ENCODE measurements around the gene ROPN1L. TPM values are rescaled to one million over a fixed set of nuclear protein-coding genes. Genes with fewer than 3 reads are reported as not detected.

Gene ROPN1L
- total RNA-seq, 2 experiments from 2014 or later = not detected

DNA sequence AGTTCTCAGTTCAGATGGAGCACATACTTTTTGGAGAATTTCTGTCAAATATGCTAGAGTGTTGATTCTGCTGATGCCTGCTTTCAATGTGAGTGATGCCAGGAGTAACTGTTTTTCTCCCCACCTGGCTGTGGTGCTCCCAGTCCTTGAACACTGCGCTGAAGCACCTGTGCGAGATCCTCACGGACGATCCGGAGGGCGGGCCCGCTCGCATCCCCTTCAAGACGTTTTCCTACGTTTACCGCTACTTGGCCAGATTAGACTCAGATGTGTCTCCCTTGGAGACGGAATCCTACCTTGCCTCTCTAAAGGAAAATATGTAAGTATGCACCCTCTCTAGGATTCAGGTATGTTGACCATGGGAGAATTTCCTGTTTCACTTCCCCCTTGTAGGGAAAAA is 19.4 kb downstream of the ROPN1L start:
- Mint-ChIP-seq H3K4me3 (no peak overlapping the region), H3K36me3 (no peaks in the 10 kb centered on the region), H3K27me3 (no peaks in the 10 kb centered on the region), H3K4me1 (ENCODE audit: low read depth) (no peaks in the 10 kb centered on the region), H3K9me3 (no peaks in the 10 kb centered on the region), H3K27ac (no peak overlapping the region)
- intact Hi-C loops (cut with micrococcal nuclease) = no loop called here
- CTCF ChIA-PET = no interaction called here
- DNase-seq = no peak
- POLR2A ChIA-PET = no interaction called here

DNA sequence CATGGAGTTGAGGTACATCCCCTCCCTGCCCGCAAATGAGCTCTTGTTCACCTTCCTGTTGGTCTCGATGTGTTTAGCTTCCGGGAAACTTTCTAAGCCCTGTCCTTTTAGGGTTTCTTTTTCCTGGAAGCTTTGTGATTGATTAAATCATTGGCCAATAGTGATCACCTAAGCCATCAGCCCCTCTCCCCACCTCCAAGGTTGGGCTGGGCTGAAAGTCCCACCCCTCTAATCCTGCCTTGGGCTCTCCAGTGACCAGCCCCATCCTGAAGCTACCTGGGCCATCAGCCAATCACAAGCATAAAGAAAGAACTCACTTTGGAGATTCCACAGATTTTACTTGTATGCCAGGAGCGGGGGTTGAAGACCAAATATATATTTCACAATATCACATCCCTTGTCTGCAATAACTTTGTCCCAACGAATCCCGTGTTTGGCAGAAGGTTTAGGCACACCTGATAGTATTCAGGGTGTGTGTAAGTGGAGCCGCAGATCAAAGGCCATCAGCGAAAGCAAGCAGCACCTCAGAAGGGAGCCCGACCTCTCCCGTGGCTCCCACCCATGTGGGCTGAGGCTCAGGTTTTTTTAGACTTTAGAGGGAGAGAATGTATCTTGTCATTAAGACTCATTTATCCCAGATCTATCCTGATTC is 20.4 kb downstream of the ROPN1L start:
- Mint-ChIP-seq H3K4me3 (no peak overlapping the region), H3K36me3 (no peaks in the 10 kb centered on the region), H3K27ac (no peak overlapping the region), H3K4me1 (ENCODE audit: low read depth) (no peaks in the 10 kb centered on the region), H3K9me3 (no peaks in the 10 kb centered on the region), H3K27me3 (no peaks in the 10 kb centered on the region)
- no peak for DNase-seq
- ChIA-PET POLR2A (no interaction called here), CTCF (interaction anchor here (1.1 kb wide), 1 partner anchor 10 kb away, joined by 4 read pairs; no protein-coding TSS in a partner anchor)
- intact Hi-C loops (cut with micrococcal nuclease) = no loop called here

DNA sequence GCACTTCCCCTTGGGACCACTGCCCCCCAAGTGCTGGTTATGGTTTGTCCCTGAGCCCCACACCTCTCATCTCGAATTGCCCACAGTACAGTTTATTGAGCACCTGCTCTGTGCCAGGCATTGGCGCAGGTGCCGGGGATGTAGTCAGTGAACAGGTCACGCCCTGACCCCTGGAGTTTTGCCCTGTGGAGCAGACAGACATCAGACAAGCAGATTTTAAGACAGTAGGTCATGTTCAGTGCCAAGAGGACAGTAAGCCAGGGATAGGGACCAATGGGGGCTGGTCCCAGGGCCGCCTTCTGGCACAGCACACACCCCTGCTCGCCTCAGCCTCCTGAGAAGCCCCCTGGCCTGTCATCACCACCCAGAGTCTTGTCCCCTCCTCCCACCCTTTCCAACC is 21.9 kb downstream of the ROPN1L start:
- H3K9me3 Mint-ChIP-seq = no peaks in the 10 kb centered on the region
- no peak for DNase-seq
- H3K4me3 Mint-ChIP-seq = no peak overlapping the region
- ChIA-PET POLR2A (no interaction called here), CTCF (no interaction called here)
- intact Hi-C loops (cut with micrococcal nuclease) = no loop called here
- H3K4me1 Mint-ChIP-seq (ENCODE audit: low read depth) = peaks cover 6% of the 10 kb centered on the region
- no peaks in the 10 kb centered on the region for H3K27me3 Mint-ChIP-seq
- H3K27ac Mint-ChIP-seq = no peak overlapping the region
- no peaks in the 10 kb centered on the region for H3K36me3 Mint-ChIP-seq

DNA sequence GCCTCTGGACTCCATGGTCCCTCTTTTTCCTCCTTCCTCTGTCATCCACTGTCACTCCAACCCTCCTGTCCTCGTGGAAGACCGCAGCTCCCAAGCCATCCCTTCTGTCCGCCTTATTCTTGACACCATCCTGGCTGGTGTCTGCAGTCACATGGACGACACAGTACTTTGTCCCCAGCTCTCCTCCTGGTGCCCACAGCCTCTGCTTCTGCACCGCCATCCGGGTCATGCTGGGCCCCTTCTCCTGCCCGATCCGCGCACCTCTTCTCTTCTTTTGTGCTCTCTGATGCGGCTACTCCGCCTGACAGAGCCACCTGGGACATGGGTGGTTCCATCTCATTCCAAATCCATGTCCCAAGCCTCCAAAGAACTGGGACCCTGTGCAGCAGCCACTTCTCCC is 22.5 kb downstream of the ROPN1L start:
- intact Hi-C loops (cut with micrococcal nuclease) = no loop called here
- CTCF ChIA-PET = no interaction called here
- Mint-ChIP-seq H3K4me1 (ENCODE audit: low read depth) (peaks cover 6% of the 10 kb centered on the region), H3K27me3 (no peaks in the 10 kb centered on the region), H3K9me3 (no peaks in the 10 kb centered on the region), H3K36me3 (no peaks in the 10 kb centered on the region), H3K4me3 (no peak overlapping the region), H3K27ac (no peak overlapping the region)
- DNase-seq = no peak
- POLR2A ChIA-PET = no interaction called here

DNA sequence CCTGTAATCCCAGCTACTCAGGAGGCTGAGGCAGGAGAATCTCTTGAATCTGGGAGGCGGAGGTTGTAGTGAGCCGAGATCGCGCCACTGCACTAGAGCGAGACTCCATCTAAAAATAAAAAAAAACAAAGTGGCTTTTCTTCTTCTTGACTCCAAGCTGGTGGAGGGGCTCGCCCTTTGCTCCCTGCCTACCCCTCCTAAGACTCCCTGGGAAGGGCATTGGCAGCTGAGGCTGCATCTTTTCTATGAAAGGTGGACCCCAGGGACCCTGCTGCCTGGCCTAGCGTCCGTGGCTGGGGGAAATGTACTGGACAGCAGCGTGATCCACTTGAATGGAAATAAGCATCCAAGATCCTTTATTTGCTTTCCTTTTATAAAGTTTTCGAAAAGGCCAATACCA is 24.0 kb downstream of the ROPN1L start:
- CTCF ChIA-PET = interaction anchor here (0.6 to 1.0 kb wide), 2 partner anchors 10 to 522 kb away, joined by 3 read pairs; no protein-coding TSS in a partner anchor
- intact Hi-C loops (cut with micrococcal nuclease) = no loop called here
- Mint-ChIP-seq H3K4me1 (ENCODE audit: low read depth) (peaks cover 6% of the 10 kb centered on the region), H3K27me3 (no peaks in the 10 kb centered on the region), H3K36me3 (no peaks in the 10 kb centered on the region), H3K9me3 (no peaks in the 10 kb centered on the region), H3K4me3 (no peak overlapping the region), H3K27ac (no peak overlapping the region)
- no peak for DNase-seq
- POLR2A ChIA-PET = no interaction called here

DNA sequence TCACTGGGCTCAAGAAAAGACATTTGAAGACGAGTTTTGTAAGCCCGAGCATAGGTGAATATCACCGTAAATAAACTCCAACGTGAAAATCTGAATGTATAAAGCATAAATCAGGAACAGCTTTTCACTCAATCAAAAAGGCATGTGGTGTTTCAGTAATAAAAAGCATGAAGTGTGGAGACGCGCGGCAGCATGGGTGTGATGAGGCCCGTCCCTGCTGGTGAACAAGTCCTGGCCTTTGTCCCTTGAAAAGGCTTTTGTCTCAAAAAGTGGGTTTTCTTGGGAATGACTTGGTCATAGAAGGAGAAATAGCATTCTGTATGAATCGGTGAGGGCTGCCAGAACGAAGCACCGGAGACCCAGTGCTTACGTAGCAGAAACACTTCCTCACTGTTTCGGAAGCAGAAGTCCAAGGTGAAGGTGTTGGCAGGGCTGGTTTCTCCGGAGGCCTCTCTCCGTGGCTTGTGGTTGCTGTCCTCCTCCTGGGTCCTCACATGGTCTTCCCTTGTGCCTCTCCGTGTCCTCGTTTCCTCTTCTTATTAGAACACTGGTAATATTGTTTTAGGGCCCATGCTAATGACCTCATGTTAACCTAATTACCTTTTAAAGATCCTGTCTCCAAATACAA is 24.9 kb downstream of the ROPN1L start:
- intact Hi-C loops (cut with micrococcal nuclease) = no loop called here
- ChIA-PET CTCF (interaction anchor here (1.0 kb wide), 1 partner anchor 11 kb away, joined by 3 read pairs; no protein-coding TSS in a partner anchor), POLR2A (no interaction called here)
- Mint-ChIP-seq H3K4me1 (ENCODE audit: low read depth) (peaks cover 6% of the 10 kb centered on the region), H3K27me3 (no peaks in the 10 kb centered on the region), H3K9me3 (no peaks in the 10 kb centered on the region), H3K36me3 (no peaks in the 10 kb centered on the region), H3K4me3 (no peak overlapping the region), H3K27ac (no peak overlapping the region)
- no peak for DNase-seq

DNA sequence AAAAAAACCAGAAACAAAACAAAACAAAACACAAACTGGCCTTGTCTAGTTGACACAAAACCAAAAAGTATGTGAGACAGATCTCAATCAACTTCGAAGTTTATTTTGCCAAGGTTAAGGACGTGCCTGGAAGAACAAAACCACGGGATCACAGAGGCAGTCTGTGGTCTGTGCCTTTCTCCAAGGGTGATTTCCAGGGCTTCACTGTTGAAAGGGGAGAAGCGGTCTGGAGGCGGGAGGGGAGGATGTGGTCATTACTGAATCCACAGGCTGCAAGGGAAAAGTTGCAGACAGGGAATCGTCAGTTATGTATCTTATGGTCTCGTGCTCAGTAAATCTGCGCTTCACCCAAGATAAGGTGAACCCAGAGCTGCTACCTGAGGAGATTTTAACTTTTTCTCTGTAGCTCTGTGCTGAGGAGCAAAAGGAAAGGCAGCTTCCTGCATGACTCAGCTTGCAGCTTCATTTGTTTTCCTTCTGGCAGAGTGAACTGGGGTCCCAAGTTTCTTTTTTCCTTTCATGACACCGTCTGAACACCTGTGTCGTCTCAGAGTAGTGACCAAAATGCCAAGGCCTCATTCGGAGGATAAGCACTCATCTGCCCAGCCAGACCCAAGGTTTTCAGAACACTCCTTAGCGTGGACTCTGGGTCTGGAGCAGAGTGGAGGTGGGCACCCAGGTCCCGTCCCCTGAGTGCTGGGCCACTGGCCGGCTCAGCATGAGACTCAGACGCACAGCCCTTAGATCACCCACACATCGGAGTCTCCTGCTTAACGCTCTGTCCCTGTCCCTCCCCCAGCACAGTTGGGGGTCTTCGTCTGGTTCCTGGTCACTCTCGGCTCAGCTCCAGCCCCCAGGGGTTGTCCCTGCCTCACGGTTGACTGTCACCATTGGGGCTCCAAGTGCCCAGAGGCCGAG is 25.9 kb downstream of the ROPN1L start:
- CTCF ChIA-PET = interaction anchor here (1.0 kb wide), 1 partner anchor 161 kb away, joined by 4 read pairs; no protein-coding TSS in a partner anchor
- H3K36me3 Mint-ChIP-seq = no peaks in the 10 kb centered on the region
- no peaks in the 10 kb centered on the region for H3K27me3 Mint-ChIP-seq
- no peaks in the 10 kb centered on the region for H3K9me3 Mint-ChIP-seq
- no peak overlapping the region for H3K4me3 Mint-ChIP-seq
- intact Hi-C loops (cut with micrococcal nuclease) = no loop called here
- DNase-seq = no peak
- H3K4me1 Mint-ChIP-seq (ENCODE audit: low read depth) = peaks cover 6% of the 10 kb centered on the region
- H3K27ac Mint-ChIP-seq = no peak overlapping the region
- POLR2A ChIA-PET = no interaction called here

DNA sequence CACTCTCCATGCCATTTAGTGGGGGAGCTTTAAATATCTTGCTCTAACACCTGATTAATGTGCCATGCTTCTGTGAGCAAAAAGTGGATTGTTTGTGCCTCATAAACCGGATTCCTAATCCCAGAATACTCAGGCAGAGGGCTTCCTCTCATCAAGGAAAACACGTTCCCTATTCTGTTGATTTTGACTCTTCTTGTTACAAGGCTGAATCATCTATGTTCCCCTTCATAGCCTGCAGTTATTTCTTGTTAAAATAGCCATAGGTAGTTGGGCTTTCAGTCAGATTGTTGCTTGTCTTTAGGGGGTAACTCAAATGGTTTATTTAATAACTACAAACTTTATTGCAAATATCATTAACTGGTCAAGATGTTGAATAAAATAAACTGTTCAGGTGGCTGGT is 26.6 kb downstream of the ROPN1L start:
- ChIA-PET POLR2A (no interaction called here), CTCF (interaction anchor here (1.0 kb wide), 1 partner anchor 160 kb away, joined by 4 read pairs; no protein-coding TSS in a partner anchor)
- Mint-ChIP-seq H3K9me3 (no peaks in the 10 kb centered on the region), H3K27ac (no peak overlapping the region), H3K27me3 (no peaks in the 10 kb centered on the region), H3K4me1 (ENCODE audit: low read depth) (peaks cover 6% of the 10 kb centered on the region), H3K4me3 (no peak overlapping the region), H3K36me3 (no peaks in the 10 kb centered on the region)
- intact Hi-C loops (cut with micrococcal nuclease) = no loop called here
- no peak for DNase-seq

DNA sequence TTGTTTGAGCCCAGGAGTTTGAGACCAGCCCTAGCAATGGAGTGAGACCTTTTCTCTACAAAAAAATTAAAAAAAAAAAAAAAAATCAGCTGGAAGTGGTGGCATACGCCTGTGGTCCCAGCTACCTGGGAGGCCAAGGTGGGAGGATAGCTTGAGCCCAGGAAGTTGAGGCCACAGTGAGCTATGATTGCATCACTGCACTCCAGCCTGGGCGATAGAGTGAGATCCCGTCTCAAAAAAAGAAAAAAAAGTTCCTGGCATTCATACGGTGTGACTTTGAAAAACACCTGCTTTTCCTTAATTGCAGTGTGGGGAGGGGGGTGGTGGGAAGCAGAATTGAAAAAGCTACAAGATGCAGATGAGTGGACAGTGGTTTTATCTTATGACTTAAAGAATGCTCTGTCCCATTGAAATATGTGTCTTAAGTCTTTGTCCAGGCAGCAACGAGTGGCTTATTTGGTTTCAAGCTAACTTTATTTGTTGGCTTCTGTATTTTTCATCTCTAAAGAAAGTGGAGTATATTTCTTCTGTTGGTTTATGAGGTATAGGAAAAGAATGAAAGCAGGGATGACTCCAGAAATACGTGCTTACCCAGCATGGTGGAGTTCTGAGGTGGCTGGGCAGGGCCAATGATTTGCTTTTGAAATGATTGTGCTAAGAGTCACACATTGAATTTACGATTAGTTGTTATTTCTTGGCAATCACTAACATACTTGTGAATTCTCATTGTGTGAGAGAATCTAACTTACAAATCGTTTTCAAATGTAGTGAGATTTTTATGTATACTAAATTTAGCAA is 27.8 kb downstream of the ROPN1L start:
- intact Hi-C loops (cut with micrococcal nuclease) = no loop called here
- ChIA-PET CTCF (no interaction called here), POLR2A (no interaction called here)
- Mint-ChIP-seq H3K27me3 (no peaks in the 10 kb centered on the region), H3K4me3 (no peak overlapping the region), H3K4me1 (ENCODE audit: low read depth) (peaks cover 6% of the 10 kb centered on the region), H3K36me3 (no peaks in the 10 kb centered on the region), H3K9me3 (peaks cover under 1% of the 10 kb centered on the region), H3K27ac (no peak overlapping the region)
- DNase-seq = no peak

DNA sequence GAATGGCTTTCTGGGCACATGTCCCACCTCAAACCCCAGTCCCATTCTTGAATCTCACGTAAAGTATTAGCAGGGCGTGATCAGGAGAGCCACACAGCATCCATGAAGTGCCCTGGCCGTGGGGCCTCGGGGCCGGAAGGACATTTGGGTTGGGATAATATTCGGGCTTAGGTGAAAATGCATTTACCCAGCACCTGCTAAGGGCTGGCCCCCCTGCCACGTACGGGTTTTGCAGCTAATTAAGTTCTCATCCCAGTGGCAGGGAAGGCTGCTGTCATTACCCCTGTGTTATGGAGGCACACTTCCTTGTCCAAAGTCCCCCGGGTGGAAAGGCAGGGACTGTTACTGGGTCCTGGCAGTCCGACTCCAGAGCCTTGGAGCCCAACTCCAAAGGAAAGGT is 29.0 kb downstream of the ROPN1L start:
- H3K9me3 Mint-ChIP-seq = peaks cover 9% of the 10 kb centered on the region
- no peak for DNase-seq
- H3K4me3 Mint-ChIP-seq = no peak overlapping the region
- H3K27ac Mint-ChIP-seq = no peak overlapping the region
- ChIA-PET POLR2A (no interaction called here), CTCF (no interaction called here)
- intact Hi-C loops (cut with micrococcal nuclease) = no loop called here
- H3K27me3 Mint-ChIP-seq = no peaks in the 10 kb centered on the region
- H3K4me1 Mint-ChIP-seq (ENCODE audit: low read depth) = peaks cover 6% of the 10 kb centered on the region
- H3K36me3 Mint-ChIP-seq = peaks cover 2% of the 10 kb centered on the region

DNA sequence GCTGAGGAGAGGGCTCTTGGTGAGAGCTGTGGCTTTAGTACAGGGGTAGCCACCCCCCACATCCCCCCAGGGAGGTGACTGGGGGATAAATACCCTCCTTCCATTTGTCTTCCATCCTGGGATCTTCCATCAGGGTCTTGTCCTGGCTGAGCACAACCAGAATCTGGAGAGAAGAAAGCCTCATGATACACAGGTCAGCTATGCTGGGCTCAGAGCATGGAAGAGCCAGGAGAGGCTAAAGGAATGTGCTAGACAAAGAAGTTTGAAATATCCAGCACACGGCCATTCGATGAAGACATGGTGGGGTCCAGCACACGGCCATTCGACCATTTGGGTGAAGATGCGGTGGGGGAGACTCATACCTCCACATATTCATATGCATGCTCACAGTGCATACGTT is 30.0 kb downstream of the ROPN1L start:
- Mint-ChIP-seq H3K27me3 (no peaks in the 10 kb centered on the region), H3K9me3 (peaks cover 9% of the 10 kb centered on the region), H3K4me3 (no peak overlapping the region), H3K4me1 (ENCODE audit: low read depth) (peaks cover 6% of the 10 kb centered on the region), H3K27ac (no peak overlapping the region), H3K36me3 (peaks cover 2% of the 10 kb centered on the region)
- POLR2A ChIA-PET = no interaction called here
- intact Hi-C loops (cut with micrococcal nuclease) = no loop called here
- DNase-seq = no peak
- CTCF ChIA-PET = no interaction called here

DNA sequence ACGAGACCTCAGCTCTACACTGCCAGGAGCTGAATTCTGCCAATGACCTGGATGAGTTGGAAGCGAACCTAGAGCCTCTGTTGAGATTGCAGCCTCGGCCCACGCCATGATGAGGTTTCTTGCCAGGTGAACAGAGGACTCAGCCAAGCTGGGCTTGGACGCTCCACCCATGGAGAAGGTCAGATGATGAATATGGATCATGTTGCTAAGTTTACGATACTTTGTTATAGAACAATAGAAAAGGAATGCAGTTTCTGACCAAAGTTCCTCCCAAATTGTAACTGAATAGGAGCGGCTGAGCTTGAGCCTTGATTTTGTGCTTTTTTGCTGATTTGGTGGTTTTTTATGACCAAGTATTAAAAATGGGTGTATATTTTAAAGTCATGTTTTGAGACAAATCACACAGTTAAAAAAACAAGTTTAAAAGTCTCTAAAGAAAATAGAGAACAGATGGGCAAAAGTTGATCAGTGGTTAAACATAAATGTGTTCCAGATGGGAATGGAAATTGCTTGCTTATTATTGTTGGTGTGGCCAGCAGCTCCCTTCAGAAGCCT is 32.9 kb downstream of the ROPN1L start:
- Mint-ChIP-seq H3K4me3 (no peak overlapping the region), H3K9me3 (peaks cover 9% of the 10 kb centered on the region), H3K4me1 (ENCODE audit: low read depth) (no peaks in the 10 kb centered on the region), H3K36me3 (peaks cover 2% of the 10 kb centered on the region), H3K27me3 (peaks cover 3% of the 10 kb centered on the region), H3K27ac (no peak overlapping the region)
- ChIA-PET CTCF (no interaction called here), POLR2A (no interaction called here)
- intact Hi-C loops (cut with micrococcal nuclease) = no loop called here
- DNase-seq = no peak

All from activated CD4-positive, alpha-beta memory T cell treated with anti-CD3 and anti-CD28 coated beads for 36 hours (primary cell).